Hematopoietic multipotent progenitor cell treated with erythropoietin and hydrocortisone succinate and interleukin-3 and kit ligand, for 6 days (in vitro differentiated cells): ENCODE measurements around the gene MARCHF5.
"Not testable (repeated sequence)": the region's sequence is repeated elsewhere in the genome, so short reads cannot be mapped to it uniquely, and the experiment has no call there.

ENCODE experiments used
- DNase-seq: peaks from one replicate; pipeline ENCODE4 v3.0.0-alpha.2; 2015

The MARCHF5 gene

GRCh38 chr10:92305133-92306072 is 14.4 kb downstream of the MARCHF5 start:
- no peak for DNase-seq

- DNase-seq = no peak
Measured at GRCh38 chr10:92309272-92309671, 18.3 kb downstream of the MARCHF5 start.

- no peak for DNase-seq
Measured at GRCh38 chr10:92313750-92314149, 22.8 kb downstream of the MARCHF5 start.

GRCh38 chr10:92316610-92317009 is 25.6 kb downstream of the MARCHF5 start:
- no peak for DNase-seq

- no peak for DNase-seq
Measured at GRCh38 chr10:92323079-92323478, 32.1 kb downstream of the MARCHF5 start.

- DNase-seq = peak; percentile 20
Measured at GRCh38 chr10:92327445-92328433, 36.8 kb downstream of the MARCHF5 start.

- peak; percentile 8 for DNase-seq
Measured at GRCh38 chr10:92328993-92329392, 38.0 kb downstream of the MARCHF5 start.

GRCh38 chr10:92329927-92330326 is 39.0 kb downstream of the MARCHF5 start:
- not testable (repeated sequence) for DNase-seq

- DNase-seq = no peak
Measured at GRCh38 chr10:92342796-92343195, 51.8 kb downstream of the MARCHF5 start.

- DNase-seq = not testable (repeated sequence)
Measured at GRCh38 chr10:92345575-92345974, 54.6 kb downstream of the MARCHF5 start.

- not testable (repeated sequence) for DNase-seq
Measured at GRCh38 chr10:92347035-92347676, 56.2 kb downstream of the MARCHF5 start.

- DNase-seq = no peak
Measured at GRCh38 chr10:92350411-92350810, 59.4 kb downstream of the MARCHF5 start.

GRCh38 chr10:92354587-92354986 is 63.6 kb downstream of the MARCHF5 start:
- DNase-seq = no peak

- no peak for DNase-seq
Measured at GRCh38 chr10:92356041-92356440, 65.1 kb downstream of the MARCHF5 start.

- DNase-seq = no peak
Measured at GRCh38 chr10:92363498-92363897, 72.5 kb downstream of the MARCHF5 start.

GRCh38 chr10:92366412-92367021 is 75.5 kb downstream of the MARCHF5 start:
- no peak for DNase-seq

- no peak for DNase-seq
Measured at GRCh38 chr10:92377962-92378361, 87.0 kb downstream of the MARCHF5 start.

- DNase-seq = no peak
Measured at GRCh38 chr10:92381543-92381954, 90.6 kb downstream of the MARCHF5 start.

GRCh38 chr10:92382631-92383030 is 91.7 kb downstream of the MARCHF5 start:
- no peak for DNase-seq

GRCh38 chr10:92384741-92385140 is 93.8 kb downstream of the MARCHF5 start:
- no peak for DNase-seq

- peak; percentile 57 for DNase-seq
Measured at GRCh38 chr10:92385831-92386230, 94.9 kb downstream of the MARCHF5 start.

- DNase-seq = peak; percentile 92
Measured at GRCh38 chr10:92387289-92387940, 96.4 kb downstream of the MARCHF5 start.
